Measurements from ENCODE around the gene SEZ6. TPM values are rescaled to one million over a fixed set of nuclear protein-coding genes. Genes with fewer than 3 reads are reported as not detected.

The SEZ6 gene, protein sequence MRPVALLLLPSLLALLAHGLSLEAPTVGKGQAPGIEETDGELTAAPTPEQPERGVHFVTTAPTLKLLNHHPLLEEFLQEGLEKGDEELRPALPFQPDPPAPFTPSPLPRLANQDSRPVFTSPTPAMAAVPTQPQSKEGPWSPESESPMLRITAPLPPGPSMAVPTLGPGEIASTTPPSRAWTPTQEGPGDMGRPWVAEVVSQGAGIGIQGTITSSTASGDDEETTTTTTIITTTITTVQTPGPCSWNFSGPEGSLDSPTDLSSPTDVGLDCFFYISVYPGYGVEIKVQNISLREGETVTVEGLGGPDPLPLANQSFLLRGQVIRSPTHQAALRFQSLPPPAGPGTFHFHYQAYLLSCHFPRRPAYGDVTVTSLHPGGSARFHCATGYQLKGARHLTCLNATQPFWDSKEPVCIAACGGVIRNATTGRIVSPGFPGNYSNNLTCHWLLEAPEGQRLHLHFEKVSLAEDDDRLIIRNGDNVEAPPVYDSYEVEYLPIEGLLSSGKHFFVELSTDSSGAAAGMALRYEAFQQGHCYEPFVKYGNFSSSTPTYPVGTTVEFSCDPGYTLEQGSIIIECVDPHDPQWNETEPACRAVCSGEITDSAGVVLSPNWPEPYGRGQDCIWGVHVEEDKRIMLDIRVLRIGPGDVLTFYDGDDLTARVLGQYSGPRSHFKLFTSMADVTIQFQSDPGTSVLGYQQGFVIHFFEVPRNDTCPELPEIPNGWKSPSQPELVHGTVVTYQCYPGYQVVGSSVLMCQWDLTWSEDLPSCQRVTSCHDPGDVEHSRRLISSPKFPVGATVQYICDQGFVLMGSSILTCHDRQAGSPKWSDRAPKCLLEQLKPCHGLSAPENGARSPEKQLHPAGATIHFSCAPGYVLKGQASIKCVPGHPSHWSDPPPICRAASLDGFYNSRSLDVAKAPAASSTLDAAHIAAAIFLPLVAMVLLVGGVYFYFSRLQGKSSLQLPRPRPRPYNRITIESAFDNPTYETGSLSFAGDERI
- total RNA-seq (ENCODE audit: low replicate concordance), result 1.5 and 4.9 TPM in 2 replicates

DNA sequence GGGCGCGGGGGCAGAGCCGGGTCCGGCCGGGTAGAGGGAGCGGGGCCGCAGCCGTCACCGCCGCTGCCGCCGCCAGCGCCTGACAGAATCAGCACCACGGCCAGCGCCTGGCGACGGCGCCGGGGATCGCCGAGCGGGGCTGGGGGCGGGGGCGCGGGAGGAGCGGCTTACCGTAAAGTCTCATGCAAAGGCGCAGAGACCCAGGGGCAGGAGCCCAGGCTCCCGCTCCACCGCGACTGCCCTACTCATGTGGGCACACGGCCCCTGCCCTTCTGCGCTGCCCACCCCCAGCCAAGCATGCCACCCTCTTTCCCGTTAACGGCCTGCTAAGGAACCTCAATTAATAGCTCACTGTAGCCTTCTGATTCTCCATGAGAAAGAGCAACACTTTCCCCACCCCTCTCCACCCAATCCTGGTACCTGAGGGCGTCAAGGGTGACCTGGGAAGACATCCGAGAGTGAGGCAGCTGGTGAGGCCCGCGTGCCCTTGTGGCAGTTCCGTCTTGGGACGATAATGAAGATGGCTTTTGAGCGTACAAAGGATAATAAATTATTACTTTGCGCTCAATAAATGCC lies at the start of gene SEZ6:
Gene SEZ6 (minus strand): TSS at position 98 of the 576 bp plus-strand sequence. CDS start 164 bp downstream, outside the sequence.
- TF ChIP-seq EZH2phosphoT487 (IDR thresholded peaks at IDR 0.05), result no peak
- no peak for TF ChIP-seq EZH2 (IDR thresholded peaks at IDR 0.05)
- TF ChIP-seq, protein P1, sequence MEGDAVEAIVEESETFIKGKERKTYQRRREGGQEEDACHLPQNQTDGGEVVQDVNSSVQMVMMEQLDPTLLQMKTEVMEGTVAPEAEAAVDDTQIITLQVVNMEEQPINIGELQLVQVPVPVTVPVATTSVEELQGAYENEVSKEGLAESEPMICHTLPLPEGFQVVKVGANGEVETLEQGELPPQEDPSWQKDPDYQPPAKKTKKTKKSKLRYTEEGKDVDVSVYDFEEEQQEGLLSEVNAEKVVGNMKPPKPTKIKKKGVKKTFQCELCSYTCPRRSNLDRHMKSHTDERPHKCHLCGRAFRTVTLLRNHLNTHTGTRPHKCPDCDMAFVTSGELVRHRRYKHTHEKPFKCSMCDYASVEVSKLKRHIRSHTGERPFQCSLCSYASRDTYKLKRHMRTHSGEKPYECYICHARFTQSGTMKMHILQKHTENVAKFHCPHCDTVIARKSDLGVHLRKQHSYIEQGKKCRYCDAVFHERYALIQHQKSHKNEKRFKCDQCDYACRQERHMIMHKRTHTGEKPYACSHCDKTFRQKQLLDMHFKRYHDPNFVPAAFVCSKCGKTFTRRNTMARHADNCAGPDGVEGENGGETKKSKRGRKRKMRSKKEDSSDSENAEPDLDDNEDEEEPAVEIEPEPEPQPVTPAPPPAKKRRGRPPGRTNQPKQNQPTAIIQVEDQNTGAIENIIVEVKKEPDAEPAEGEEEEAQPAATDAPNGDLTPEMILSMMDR (IDR thresholded peaks at IDR 0.05), result no peak
- Mint-ChIP-seq H3K36me3 (no peaks in the 10 kb centered on the region), H3K9me3 (peaks cover 2% of the 10 kb centered on the region), H3K4me3 (peak within 1 kb of the TSS; percentile 67), H3K27me3 (ENCODE audit: insufficient read depth, low read depth) (peaks cover 48% of the 10 kb centered on the region), H3K27ac (no peak within 1 kb of the TSS), H3K4me1 (peaks cover 18% of the 10 kb centered on the region)
- H3K9ac ChIP-seq, result no peak within 1 kb of the TSS
- no peak within 1 kb of the TSS for H2AFZ ChIP-seq (replicated peaks)
- no peaks in the 10 kb centered on the region for H3K9me3 ChIP-seq (ENCODE audit: low read depth)
- peak within 1 kb of the TSS; percentile 60 for H3K4me3 ChIP-seq
- H3K79me2 ChIP-seq (ENCODE audit: low read depth), result peaks cover 3% of the 10 kb centered on the region
- no peaks in the 10 kb centered on the region for H3K36me3 ChIP-seq
- peaks cover 36% of the 10 kb centered on the region for H3K27me3 ChIP-seq
- H3K4me1 ChIP-seq, result peaks cover 44% of the 10 kb centered on the region
- H3K4me2 ChIP-seq, result peak within 1 kb of the TSS; percentile 98
- peaks cover 22% of the 10 kb centered on the region for H4K20me1 ChIP-seq (ENCODE audit: low read depth)
- H3F3A ChIP-seq (ENCODE audit: low read depth), result peaks cover 3% of the 10 kb centered on the region
- no peak within 1 kb of the TSS for H3K27ac ChIP-seq
- peak; percentile 94 for DNase-seq (ENCODE audit: low spot score)

DNA sequence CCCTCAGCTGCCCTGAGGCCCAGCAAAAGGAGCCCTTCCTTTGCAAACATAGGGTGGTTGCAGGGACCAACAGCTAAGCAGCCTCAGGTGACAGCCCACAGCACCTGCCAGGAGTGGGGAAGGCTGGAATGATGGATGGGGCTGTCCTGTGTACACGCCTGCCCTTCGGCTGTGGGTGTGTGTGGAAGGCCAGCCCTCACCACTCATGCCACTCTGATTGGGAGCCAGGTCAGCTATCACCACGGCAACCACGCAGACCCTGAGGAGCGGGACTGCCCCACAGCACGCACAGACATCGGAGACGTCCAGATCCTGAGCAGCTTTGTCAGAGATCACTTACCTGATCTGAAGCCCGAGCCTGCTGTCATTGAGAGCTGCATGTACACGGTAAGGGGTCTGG lies 49.0 kb upstream of the SEZ6 start:
- Histone ChIP-seq H3K4me2 (no peak overlapping the region), H2AFZ (replicated peaks) (no peak overlapping the region), H3K27ac (no peak overlapping the region), H3K4me1 (peaks cover 26% of the 10 kb centered on the region), H3K9me3 (ENCODE audit: low read depth) (no peaks in the 10 kb centered on the region), H3F3A (ENCODE audit: low read depth) (no peaks in the 10 kb centered on the region), H3K9ac (no peak overlapping the region), H3K79me2 (ENCODE audit: low read depth) (no peaks in the 10 kb centered on the region), H3K4me3 (no peak overlapping the region), H3K36me3 (no peaks in the 10 kb centered on the region), H3K27me3 (no peaks in the 10 kb centered on the region), H4K20me1 (ENCODE audit: low read depth) (no peaks in the 10 kb centered on the region)
- Mint-ChIP-seq H3K27ac (peak overlapping the region; percentile 32), H3K4me1 (peaks cover 41% of the 10 kb centered on the region), H3K36me3 (no peaks in the 10 kb centered on the region), H3K4me3 (no peak overlapping the region), H3K9me3 (no peaks in the 10 kb centered on the region), H3K27me3 (ENCODE audit: insufficient read depth, low read depth) (peaks cover 35% of the 10 kb centered on the region)
- peak; percentile 47 for DNase-seq (ENCODE audit: low spot score)
- TF ChIP-seq, protein P1 (IDR thresholded peaks at IDR 0.05), result no peak
- TF ChIP-seq EZH2 (IDR thresholded peaks at IDR 0.05), result no peak
- no peak for TF ChIP-seq EZH2phosphoT487 (IDR thresholded peaks at IDR 0.05)

DNA sequence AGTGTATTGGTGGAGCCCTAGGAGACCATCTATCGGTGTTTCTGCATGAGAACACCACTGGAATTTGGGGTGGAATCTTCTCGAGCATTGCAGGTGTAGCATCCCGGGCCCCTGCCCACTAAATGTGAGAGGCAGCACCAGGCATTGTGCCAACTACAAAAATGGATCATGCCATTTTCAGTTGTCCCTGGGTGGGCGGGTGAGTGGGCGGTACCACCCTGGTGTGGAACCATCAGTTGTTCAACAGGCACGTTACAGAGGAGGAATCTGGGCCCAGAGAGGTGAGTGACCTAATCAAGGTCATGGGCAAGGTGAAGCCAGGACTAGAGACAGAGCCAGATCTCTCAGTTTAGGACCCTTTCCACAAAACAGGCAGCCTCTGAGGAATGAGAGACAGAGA lies 45.9 kb upstream of the SEZ6 start:
- TF ChIP-seq, protein P1 (IDR thresholded peaks at IDR 0.05), result no peak
- TF ChIP-seq EZH2phosphoT487 (IDR thresholded peaks at IDR 0.05) (no peak), EZH2 (IDR thresholded peaks at IDR 0.05) (no peak)

More for the DNA sequence above, 45.9 kb upstream of the SEZ6 start:
- H3K4me1 Mint-ChIP-seq, result peaks cover 65% of the 10 kb centered on the region
- no peaks in the 10 kb centered on the region for H3K27me3 ChIP-seq
- no peaks in the 10 kb centered on the region for H3K9me3 ChIP-seq (ENCODE audit: low read depth)
- no peak overlapping the region for H3K4me3 ChIP-seq
- H4K20me1 ChIP-seq (ENCODE audit: low read depth), result no peaks in the 10 kb centered on the region
- DNase-seq (ENCODE audit: low spot score), result no peak
- no peak overlapping the region for H3K27ac ChIP-seq
- H3K27me3 Mint-ChIP-seq (ENCODE audit: insufficient read depth, low read depth), result peaks cover 42% of the 10 kb centered on the region
- peaks cover 33% of the 10 kb centered on the region for H3K4me1 ChIP-seq
- no peaks in the 10 kb centered on the region for H3K36me3 Mint-ChIP-seq
- no peak overlapping the region for H3K9ac ChIP-seq
- no peak overlapping the region for H3K4me2 ChIP-seq
- no peaks in the 10 kb centered on the region for H3K36me3 ChIP-seq
- peaks cover 9% of the 10 kb centered on the region for H3F3A ChIP-seq (ENCODE audit: low read depth)
- no peak overlapping the region for H2AFZ ChIP-seq (replicated peaks)
- H3K4me3 Mint-ChIP-seq, result peak overlapping the region; percentile 5
- H3K9me3 Mint-ChIP-seq, result no peaks in the 10 kb centered on the region
- H3K27ac Mint-ChIP-seq, result no peak overlapping the region
- no peaks in the 10 kb centered on the region for H3K79me2 ChIP-seq (ENCODE audit: low read depth)

All from neural progenitor cell (in vitro differentiated cells).